ENCODE results near the gene MPPE1.
"Not testable (repeated sequence)": the region's sequence is repeated elsewhere in the genome, so short reads cannot be mapped to it uniquely, and the experiment has no call there.

The MPPE1 gene

DNA sequence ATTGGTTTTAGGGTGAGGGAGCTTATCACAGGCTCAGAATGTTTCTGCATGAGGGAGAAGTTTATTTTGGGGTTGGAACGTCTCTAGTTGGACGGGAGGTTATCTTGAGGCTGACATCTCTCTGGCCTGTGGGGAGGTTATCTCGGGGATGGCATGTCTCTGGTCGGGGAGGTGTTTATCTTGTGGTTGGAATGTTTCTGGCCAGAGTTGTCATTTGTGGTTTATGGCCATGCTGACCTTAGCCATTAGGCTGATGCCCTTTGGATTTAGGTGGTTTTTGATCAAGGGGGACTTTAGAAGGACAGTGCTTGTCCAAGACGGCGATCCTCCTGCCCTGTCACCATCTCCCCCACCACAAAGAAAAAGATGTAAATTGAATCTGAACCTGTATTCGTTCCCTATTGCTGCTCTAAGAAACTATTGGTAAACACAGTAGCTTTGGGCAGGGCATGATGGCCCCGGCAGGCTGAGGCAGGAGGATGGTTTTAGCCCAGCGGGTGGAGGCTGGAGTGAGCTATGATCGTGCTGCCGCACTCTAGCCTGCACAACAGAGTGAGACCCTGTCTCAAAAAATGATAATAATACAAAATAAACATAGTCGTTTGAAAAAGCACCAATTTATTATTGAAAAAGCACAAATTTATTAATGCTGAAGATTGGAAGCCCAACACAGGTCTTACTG, 17.8 kb upstream of the MPPE1 start:
- DNase-seq (ENCODE audit: low spot score), result no peak

DNA sequence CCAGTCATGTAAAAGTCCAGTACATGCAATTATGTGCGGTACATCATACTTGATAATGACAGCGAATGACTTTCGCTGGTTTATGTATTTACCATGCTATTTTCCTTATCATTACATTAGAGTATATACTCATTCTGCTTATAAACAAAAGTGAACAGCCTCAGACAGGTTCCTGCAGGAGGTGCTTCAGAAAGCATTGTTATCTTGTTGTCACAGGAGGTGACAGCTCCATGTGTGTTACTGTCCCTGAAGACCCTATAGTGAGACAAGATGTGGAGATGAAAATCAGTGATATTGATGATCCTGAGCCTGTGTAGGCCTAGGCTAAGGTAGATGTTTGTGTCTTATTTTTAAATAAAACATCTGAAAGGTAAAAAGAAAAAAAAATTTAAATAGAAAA, 15.3 kb upstream of the MPPE1 start:
- no peak for DNase-seq (ENCODE audit: low spot score)

DNA sequence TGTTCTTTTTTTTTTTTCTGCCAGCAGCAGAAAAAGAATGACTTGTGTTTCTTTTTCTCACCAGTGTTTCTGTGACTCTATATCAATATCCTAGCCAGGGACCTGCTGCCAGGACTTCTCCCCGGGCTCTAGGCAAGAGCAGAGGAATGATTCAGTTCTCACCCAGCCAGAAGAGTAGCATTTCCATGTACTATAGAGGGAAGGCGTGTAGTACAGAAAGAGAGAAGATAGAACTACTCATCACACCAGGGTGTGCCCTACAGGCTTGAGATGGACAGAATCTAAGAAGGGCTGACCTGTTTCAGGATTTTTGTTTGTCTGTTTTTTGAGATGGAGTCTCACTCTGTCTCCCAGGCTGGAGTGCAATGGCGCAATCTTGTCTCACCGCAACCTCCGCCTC, 11.4 kb upstream of the MPPE1 start:
- not testable (repeated sequence) for DNase-seq (ENCODE audit: low spot score)

DNA sequence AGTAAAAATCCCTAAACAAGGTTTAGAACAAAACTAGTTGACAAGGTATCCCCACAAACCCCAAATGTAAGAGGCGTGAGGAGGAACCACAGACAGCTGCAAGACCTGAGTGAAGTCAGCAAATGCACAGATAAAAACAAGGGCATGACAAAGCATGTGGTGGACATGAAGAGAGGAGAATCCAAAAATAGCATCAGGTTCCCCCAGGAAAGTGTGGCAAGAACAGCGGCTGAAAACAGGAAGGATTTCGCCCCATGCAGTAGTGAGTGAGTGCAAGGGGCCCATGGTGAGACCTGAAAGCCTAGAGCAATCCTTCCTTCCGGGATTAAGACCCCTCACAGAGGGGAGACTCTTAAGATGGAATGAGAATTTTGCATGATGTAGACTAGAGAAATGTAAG, 8.8 kb upstream of the MPPE1 start:
- DNase-seq (ENCODE audit: low spot score), result not testable (repeated sequence)

DNA sequence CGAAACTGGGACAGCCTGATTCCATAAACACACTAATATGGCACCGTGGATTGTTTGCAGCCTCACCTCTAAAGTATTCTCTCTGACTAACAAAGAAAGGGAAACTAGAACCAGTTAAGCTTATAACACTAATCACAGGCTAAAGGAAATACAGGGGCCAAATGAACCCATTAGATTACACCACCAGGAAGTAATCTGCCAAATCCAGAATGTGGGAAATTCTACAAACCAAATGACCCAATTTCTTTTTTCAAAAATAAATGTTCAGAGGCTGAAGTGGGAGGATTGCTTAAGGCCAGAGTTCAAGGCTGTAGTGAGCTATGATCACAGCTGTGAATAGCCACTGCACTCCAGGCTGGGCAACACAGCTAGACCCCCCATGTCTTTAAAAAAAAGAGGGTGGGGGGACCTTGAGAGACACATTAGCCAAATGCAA, 1.5 kb upstream of the MPPE1 start:
- peak; percentile 34 for DNase-seq (ENCODE audit: low spot score)

DNA sequence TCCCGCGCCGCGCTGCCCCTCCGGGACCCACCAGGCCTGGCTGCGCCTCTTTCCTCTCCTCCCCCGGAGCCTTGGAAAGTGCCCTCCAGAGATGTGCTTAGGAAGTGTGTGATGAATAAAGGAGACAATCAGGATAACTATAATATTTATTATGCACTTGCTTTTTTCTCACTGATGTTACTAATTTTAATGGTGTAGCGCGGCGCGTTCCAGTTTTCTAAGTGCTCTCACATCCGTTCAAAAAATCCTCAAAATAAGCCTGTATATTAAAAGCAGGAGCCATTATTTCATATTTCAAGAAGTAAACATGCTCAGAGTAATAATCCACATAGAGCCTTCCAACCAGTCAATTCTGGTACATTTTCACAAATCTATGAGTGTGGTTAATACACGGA, 941 bp upstream of the MPPE1 start:
- no peak for DNase-seq (ENCODE audit: low spot score)

DNA sequence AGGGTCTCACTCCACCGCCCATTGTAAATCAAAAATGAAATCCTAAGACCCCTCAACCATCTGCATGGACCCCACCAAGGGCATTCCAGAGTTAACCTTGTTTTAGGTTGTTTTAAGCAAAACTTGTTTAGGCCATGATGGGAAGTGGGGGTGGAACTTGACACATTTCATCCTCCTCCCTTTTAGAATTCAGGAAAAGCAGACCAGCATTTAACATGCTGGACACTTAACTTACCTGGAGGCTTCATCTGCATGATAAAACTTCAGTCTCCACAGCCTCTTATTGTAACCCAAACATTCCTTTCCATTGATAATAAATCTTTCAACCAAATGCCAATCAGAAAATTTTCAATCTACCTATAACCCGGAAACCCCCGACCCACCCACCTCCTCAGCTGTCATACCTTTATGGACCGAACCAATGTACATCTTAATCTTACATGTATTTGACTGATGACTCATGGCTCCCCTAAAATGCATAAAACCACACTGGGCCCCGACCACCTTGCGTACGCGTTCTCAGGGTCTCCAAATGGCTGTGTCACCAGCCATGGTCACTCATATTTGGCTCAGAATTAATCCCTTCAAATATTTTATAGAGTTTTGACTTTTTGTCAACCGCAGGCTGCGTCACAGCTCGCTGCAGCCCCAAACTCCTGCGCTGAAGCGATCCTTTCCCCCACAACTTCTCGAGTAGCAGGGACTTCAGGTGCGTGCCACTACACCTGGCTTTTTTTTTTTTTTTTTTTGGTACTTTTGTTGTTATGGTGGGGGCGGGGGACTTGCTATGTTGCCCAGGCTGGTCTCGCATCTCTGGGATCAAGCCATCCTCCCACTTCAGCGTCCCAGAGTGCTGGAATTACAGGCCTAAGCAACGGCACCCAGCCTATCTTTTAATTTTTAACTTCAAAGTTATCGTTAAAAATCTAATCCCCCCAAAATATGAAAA, 917 bp downstream of the MPPE1 start:
- DNase-seq (ENCODE audit: low spot score), result no peak

DNA sequence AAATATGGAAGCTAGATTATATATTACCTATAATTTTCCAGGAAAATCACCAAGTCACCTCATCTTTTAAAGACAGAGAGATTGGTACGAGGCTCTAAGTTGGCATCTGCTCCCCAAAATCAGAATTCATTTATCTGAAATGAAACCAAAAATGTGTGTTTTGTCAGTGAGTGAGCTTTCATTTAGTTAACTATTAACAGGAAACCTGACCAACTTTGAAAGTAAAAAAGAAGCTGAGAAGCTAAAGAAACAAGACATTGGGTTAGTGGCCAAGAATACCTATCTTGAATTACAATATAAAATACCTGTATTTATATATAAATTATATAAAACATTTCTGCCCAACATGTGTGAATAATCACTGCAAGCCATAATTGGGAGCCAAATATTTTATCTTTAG, 1.9 kb downstream of the MPPE1 start:
- no peak for DNase-seq (ENCODE audit: low spot score)

DNA sequence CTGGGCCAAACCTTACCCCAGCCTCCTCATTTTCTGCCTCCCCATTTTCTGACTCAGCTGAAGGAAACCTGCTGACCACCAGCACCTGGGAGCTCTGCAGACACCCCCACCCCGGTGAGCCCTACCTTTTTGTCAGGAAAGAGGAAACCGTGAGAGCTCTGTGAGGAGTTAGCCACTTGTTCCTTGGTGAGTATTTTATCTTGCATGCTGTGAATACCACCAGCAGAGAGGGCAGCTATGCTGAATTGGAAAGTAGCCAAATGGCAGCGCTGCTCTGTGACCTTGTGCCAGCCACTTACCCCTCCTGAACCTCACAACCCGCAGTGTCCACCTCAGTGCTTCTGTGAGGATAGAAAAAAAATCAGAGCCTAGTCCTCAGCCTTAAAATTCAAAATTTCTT, 2.5 kb downstream of the MPPE1 start:
- DNase-seq (ENCODE audit: low spot score), result no peak

DNA sequence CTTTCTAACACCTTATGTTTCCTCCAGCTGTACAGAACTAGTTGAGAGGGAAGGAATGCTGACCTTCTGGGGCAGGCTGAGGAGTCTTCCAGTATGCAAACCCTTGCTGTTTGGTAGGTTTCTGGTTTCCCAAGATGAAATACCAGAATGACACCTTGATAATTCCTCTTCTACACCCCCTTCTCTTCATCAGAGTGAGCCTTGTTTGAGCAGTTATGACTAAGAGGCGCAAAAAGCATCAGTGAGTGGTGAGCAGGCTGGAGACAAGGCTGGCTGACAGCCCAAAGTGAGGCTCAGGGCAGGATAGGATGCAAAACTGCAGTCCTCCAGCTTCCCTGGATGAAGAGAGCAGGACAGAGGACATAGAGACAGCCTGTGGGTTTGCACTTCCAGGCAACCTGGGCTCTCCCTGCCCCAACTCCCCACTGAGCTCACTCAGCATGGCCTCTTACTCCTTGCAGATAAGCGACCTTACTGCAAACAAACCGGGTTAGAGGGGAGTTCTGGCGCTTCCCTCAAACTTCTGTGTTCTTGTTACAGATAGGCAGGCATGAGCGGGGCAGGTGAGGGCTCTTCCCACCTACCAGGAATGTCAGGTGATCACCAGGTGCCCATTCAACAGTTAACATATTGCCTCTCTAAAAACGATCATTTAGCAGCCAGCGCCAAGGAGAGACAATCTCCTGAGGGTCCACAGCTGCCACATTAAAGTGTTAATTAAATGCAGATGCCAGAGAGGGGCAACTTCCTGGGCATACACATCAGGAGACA, 5.4 kb downstream of the MPPE1 start:
- DNase-seq (ENCODE audit: low spot score), result no peak

DNA sequence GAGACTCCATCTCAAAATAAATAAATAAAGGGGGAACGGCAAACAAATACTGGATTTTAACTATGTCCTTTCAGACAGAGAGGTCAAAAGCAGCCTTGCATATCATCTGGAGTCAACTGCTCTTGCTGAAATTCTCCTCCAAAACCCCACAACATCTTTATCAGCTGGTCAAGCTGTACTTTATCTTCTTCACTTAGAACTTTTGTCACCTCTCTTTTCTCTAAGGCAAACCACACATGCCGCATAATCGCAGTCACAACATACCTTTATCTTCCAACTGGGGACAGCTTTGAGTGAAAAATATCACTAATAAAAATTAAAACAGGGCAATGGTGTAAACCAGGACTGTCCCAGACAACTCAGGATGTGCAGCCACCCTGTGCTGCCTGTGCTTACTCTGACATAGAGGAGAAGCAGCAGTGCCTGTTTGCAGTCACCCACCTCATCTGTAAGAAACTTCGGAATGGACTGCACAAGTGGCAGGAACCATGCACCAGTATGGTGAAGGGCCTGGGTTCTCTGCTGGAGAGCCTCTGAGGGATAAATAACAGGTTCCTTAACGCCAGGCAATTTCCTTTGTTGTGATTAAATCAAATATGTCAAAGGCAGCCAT, 6.2 kb downstream of the MPPE1 start:
- DNase-seq (ENCODE audit: low spot score), result no peak

DNA sequence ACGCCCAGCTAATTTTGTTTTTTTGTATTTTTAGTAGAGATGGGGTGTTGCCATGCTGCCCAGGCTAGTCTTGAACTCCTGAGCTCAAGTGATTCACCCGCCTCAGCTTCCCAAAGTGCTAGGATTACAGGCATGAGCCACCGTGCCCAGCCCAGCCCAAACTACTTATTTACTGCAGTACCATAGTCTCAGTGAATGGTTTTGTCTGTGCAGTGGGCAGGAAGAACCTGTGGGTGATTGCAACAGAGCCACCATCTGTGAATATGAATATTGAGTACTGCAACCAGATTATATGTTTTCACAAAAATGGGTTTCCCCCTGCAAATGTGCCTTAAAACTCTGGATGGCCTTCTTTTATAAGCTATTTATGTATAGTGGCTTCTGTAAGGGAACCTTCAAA, 9.1 kb downstream of the MPPE1 start:
- DNase-seq (ENCODE audit: low spot score), result no peak

DNA sequence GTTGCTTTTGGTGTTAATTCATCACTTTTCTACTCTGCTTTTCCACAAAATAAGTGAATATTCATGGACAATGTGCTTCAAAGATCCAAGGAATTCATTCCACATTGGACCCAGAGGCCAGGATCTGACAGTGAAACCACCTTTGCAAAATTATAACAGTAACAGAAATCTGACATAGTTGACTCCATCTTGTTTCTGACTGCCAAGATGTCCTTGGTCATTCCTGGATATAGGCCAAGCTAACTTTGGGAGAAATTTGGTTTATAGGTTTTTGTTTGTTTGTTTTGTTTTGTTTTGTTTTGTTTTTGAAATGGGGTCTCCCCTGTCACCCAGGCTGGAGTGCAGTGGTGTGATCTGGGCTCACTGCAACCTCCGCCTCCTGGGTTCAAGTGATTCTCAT, 10.3 kb downstream of the MPPE1 start:
- no peak for DNase-seq (ENCODE audit: low spot score)

DNA sequence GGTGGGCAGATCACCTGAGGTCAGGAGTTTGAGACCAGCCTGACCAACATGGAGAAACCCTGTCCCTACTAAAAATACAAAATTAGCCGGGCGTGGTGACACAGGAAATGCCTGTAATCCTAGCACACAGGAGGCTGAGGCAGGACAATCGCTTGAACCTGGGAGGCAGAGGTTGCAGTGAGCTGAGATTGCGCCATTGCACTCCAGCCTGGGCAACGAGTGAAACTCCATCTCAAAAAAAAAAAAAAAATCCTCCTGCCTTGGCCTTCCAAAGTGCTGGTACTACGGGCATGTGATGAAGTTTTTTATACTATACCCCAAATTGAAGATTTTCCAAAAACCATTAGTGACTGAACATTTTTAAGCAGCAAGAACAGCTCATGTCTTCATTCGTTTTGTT, 15.7 kb downstream of the MPPE1 start:
- DNase-seq (ENCODE audit: low spot score), result not testable (repeated sequence)

DNA sequence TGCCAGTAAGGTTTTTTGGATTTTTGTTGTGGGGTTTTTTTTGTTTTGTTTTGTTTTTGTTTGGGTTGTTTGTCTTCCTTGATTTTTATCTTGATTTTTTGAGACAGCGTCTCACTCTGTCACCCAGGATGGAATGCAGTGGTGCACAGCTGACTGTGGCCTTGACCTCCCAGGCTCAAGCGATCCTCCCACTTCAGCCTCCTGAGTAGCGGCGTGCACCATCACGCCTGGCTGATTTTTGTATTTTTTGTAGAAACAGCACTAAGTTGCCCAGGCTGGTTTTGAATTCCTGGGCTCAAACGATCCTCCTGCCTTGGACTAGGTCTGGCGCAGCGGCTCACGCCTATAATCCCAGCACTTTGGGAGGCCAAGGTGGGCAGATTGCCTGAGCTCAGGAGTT, 16.4 kb downstream of the MPPE1 start:
- DNase-seq (ENCODE audit: low spot score), result no peak

DNA sequence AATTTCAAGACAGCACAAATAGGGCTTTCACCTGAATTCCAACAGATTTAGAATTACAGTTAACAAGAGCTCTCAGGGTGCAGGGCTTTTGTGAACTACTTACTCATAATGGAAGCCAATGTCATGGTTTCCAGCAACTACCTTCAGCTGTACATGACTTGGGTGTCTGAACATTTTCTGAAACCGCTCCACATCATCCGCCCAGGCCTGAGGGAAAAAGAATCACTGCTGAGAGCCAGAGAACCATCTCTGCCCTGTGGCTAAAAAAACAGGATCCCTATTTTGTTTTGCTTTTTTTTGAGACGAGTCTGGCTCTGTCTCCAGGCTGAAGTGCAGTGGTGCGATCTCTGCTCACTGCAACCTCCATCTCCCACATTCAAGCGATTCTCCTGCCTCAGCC, 18.8 kb downstream of the MPPE1 start:
- DNase-seq (ENCODE audit: low spot score), result no peak

DNA sequence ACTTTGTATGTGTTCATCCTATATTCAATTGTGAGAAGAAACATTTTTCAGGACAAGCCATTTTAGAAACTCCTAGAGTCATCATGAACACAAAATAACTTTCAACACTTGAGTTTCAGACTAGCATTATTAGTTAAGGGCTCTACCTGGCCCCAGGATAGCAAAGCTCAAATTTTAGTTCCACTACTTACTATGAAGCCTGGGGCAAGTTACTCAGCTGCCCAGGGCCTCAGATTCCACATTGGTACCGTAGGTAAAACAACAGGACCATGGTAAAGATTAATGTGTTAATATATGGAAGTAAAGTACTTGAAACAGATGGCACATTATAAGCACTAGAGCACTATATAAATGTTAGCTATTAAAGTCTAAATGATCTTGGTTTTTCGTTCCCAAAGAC, 19.4 kb downstream of the MPPE1 start:
- DNase-seq (ENCODE audit: low spot score), result no peak

DNA sequence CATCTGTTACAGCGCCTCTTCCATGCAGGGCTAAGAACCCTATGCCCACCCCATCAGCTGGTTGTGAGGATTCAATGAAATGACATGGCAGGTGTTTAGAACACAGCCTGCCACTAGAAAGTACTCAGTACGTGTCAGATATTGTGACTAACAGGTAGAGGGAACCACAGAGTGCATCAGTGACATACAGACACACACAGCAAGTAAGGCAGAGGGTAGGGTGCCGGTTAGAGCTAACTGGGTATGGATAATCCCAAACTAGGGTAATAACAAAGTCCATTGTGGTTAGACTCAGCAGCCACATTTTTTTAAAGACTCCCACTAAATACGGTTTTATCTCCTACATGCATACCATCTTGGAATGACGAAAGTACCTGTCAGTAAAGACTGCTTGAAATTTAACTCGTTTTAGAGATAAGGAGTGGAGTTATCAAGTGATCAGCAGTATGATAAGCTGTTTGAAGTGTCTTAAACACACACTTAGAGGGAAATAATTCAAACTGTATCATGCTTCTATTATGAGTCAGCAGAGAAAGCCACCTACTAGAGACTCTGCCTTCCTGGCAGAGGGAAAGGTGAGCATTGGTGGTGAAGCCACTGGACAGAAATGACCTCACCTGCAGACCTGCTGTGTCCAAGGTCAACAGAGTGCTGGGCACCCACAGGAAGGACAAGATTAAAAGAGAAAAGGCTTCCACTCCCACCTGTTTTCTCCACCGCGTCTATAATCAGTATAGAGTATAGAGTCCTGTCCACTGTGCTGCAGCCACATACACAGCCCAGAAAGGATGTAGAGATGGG, 20.6 kb downstream of the MPPE1 start:
- DNase-seq (ENCODE audit: low spot score), result peak; percentile 31

DNA sequence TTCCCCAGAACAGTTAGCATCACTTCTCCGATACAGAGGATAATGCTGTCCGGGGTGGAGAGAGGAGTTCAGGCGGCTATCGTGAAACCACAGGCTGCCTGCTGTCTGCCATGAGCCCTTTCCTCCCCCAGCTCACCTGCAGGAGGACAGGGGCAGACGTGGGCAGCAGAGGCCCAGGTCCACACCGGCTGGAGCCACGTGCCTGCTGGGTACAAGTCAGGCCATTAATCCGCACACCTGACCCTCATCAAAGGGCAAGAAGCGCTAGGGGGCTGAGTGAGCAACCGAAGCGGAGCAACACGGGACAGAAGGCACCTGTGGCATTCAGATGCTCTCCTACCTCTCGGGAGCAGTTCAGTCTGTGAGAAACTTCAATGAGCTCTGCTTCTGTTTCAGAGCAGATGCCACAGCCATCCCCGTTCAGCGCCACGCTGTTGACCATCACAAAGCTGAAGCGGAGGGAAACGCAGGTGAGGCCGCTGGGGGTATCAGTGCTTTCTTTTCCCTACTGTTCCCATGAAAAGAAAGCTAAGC, 21.5 kb downstream of the MPPE1 start:
- no peak for DNase-seq (ENCODE audit: low spot score)

DNA sequence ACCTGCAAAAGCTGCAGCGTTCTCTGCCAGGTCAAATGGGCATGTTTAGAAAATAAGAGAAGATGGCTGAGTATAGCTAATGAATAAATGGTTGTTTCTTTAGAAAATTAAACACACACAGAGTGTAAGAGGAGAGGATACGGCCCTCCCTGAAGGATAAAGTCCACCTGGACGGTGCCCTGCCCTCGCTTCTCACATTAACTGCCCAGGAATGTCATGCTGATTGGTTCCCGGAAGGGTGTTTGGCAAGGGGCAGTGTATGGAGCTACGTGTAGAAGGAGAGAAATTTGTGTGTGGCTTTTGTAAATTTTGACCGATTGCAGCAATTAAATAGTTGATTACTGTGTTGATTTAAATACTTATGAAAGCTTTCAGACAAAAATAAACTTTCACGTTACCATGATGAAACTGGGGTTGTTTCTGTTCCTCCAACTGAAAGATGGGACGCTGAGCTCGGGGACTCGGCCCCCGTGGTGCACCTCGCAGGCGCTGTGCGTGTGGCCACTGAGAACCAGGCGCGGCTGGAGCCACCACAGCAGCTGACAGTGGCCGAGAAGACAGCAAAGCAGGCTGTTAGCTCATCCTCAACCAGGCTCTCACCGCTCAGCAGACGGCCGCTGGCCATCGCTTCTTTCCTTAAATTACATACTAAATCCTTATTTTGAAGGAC, 22.7 kb downstream of the MPPE1 start:
- no peak for DNase-seq (ENCODE audit: low spot score)
